GM23338 (cell line): ENCODE data around the gene MAPK1.

Experiments
- CREB1 ChIP-seq: fragments of 250-450 bp; sonication (Bioruptor Pico); IDR thresholded peaks from 2 replicates; pipeline ENCODE4 v1.5.0; 2020; ENCODE audit warnings: low read depth, mild to moderate bottlenecking, moderate library complexity
- EZH2 ChIP-seq: fragments of 200-600 bp; sonication (generic); IDR thresholded peaks from one replicate; pipeline ENCODE4 v1.8.0; 2017; ENCODE audit warnings: antibody characterized with exemption, mild to moderate bottlenecking, low read depth; ENCODE audit not compliant: unreplicated experiment
- POLR2AphosphoS5 ChIP-seq: IDR thresholded peaks from 2 replicates; pipeline ENCODE4 v1.6.1; 2016; ENCODE audit warnings: antibody characterized with exemption, low read depth
- TF ChIP-seq, protein P1 (sequence below), 2 experiments: fragments of 200-600 bp in 1 of 2; sonication (generic) in 1 of 2; conservative IDR thresholded peaks; 2 replicates each; pipeline versions ENCODE4 v1.5.1 to v1.6.1; 2016 to 2017; ENCODE audit warnings: antibody characterized with exemption in 2 of 2, low read depth in 2 of 2, mild to moderate bottlenecking in 2 of 2, moderate library complexity in 1 of 2

DNA sequence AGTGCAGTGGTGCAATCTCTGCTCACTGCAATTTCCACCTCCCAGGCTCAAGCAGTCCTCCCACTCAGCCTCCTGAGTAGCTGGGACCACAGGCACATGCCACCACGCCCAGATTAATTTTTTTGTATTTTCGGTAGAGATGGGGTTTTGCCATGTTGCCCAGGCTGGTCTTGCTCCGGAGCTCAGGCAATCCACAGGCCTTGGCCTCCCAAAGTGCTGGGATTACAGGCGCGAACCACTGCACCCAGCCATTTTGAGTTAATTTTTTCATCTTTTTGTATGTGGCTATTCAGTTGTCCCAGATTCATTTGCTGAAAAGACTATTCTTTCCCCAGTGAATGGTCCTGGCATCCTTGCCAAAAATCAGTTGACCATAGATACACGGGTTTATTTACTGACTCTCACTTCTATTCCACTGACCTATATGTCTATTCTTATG, 63.6 kb downstream of the MAPK1 start:
- TF ChIP-seq, protein P1, sequence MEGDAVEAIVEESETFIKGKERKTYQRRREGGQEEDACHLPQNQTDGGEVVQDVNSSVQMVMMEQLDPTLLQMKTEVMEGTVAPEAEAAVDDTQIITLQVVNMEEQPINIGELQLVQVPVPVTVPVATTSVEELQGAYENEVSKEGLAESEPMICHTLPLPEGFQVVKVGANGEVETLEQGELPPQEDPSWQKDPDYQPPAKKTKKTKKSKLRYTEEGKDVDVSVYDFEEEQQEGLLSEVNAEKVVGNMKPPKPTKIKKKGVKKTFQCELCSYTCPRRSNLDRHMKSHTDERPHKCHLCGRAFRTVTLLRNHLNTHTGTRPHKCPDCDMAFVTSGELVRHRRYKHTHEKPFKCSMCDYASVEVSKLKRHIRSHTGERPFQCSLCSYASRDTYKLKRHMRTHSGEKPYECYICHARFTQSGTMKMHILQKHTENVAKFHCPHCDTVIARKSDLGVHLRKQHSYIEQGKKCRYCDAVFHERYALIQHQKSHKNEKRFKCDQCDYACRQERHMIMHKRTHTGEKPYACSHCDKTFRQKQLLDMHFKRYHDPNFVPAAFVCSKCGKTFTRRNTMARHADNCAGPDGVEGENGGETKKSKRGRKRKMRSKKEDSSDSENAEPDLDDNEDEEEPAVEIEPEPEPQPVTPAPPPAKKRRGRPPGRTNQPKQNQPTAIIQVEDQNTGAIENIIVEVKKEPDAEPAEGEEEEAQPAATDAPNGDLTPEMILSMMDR (conservative IDR thresholded peaks at IDR 0.05; ENCODE audit: low read depth in 2 of 2), result no peak
- TF ChIP-seq POLR2AphosphoS5 (no peak), EZH2 (no peak), CREB1 (no peak)
